HG03135 (cell line): ENCODE measurements around the gene CLDN5.

Experiments
- ATAC-seq: cut with Tn5 transposase; IDR thresholded peaks from one replicate; pipeline ENCODE4 v1.9.1; 2021; ENCODE audit warnings: mild to moderate bottlenecking, moderate library complexity; ENCODE audit not compliant: unreplicated experiment

Gene CLDN5

DNA sequence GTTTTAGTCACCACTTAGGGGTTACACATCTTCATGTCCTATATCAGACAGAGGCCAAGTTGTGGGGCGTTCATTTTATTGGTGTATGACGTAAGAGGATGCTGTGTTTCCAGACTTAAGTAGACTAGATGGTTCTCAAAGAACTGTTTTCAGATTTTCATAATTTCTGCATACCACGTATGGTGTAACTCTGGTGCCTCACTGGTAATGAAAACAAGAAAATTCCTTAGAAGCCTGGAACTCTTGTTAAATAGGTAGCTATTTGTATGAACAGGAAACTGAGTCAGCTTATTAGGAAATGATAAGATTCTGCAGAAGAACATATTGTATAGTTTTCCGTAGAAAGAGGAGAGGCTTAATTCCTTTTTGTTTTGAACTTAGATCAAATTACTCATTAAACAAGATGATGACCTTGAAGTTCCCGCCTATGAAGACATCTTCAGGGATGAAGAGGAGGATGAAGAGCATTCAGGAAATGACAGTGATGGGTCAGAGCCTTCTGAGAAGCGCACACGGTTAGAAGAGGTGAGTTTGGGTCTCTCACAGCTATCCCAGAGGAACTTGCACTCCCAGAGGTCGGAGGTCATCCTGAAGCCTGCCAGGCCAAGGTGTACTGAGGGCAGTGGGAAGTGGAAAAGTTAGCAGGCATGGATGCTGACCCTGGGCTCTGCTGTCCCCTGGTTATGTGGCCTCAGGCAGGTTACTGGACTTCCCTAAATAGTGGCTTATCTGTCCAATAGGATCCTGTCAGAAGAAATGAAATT, 40.5 kb downstream of the CLDN5 start:
- ATAC-seq: no peak

GRCh38 chr22:19482297-19482696, 41.9 kb downstream of the CLDN5 start:
- ATAC-seq: no peak

DNA sequence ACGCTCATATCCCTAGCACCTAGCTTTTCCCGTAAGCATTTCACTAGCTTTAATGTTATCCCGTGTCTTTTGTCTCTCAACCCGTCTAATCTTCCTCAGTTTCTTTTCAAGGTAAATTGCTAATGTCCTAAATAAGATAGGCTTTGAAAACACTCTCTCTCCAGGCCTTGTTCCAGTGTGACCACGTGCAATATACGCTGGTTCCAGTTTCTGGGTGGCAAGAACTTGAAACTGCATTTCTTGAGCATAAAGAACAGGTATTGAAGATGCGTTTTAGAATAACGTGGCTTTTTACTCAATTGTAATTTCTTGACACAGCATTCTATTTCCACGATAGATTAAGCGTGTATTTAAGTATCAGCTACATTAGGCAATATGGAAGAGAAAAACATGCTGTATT, 43.4 kb downstream of the CLDN5 start:
- ATAC-seq: no peak

- peak; percentile 3 for ATAC-seq
Measured at GRCh38 chr22:19480173-19480568, 44.0 kb downstream of the CLDN5 start.

DNA sequence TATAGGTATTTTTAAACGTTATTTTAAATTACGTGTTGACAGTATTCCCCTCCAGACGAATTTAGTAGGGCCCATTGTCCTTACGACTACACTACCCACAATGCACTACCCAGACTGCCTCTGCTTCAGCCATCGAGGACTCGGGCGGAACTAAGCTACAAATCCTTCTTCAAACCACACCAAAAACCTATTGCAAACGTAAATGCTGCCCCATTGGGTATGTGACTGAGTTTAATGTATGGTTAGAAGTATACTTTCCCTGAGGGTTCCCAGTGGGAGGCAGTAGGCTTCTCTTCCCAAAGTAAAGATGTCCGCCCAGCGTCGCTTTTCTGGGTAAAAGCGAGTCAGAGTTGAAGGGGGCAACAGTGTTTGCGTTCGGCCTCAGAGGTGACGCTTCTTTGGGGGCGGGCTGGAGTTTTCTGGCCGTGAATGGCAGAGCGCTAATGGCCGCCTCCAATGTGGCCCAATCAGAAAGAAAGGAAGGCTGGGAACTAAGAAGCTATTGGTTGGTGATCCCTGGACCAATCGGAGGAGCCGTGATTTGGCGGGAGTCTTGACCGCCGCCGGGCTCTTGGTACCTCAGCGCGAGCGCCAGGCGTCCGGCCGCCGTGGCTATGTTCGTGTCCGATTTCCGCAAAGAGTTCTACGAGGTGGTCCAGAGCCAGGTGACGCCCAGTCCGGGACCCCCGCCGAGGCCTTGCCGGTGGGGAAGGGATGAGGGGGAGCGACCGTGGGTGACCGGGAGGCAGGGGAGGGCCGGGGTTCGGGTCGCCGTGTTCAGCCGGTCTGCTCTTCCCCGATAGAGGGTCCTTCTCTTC, 44.6 kb downstream of the CLDN5 start, which contains the start of gene CDC45:
Gene CDC45 (plus strand): TSS at position 566 of the 818 bp plus-strand sequence. CDS start 49 bp downstream, at position 615.
- peak; percentile 84 for ATAC-seq

DNA sequence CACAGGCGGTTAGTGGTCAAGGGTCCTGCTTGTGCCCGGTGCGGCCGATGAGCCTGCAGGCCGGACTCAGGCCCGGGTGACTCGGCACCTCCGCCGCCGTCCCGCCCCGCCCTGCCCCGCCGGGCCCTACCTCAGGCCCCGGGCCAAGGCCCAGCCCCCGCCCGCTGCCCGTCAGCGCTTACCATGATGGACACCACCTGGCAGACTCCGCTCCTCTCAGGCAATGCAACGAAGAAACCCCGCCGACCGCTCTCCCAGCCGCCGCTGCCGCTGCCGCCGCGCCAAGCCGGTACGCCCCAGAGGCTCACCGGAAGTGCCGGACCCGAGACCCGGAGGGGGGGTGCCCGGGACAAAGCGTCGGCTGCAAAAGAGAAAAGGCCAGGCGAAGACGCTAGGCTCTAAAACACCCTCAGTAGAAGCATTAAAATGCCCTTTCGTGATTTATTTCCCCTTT, 45.3 kb downstream of the CLDN5 start, which contains the start of gene UFD1:
Gene UFD1 (minus strand): TSS at position 293 of the 454 bp plus-strand sequence. CDS start 108 bp downstream, at position 185.
- peak; percentile 46 for ATAC-seq

DNA sequence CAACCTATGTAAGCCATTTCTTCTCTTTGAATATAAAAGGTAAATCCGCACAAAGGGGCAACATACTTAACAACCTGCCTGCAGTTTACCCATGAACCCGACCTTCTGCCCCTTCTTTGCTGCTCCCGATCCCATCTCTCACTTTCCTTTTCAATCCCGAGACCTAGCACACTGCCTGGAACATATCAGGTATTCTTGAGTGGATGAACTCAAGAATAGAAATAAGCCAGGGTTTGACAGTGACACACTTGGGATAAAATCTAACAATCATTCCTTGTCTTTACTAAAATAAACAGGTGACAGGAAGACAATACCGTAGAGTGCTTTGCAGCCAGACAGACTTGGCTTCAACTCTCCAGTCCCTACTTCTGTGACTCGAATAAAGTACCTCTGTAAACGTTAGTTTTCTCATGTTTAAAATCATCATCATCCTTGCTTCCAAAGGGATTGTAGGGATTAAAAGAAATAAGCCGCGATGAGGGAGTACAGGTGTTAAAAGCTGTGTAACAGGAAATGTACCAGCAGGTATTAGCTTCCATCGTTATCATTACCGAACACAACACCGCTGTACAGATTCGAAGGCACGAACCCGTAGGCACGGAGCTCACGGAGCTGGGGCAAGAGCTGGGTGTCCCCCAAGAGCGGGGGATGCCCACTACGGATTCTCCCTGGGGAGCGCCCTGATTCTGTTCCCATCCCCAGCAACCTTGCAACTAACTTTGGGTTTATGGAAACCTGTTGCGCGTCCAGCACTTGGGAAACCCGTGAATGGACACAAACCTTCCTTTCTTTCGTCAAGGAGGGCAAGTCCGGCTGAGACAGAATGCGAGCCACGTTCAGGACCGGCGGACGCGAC, 45.9 kb downstream of the CLDN5 start:
- no peak for ATAC-seq

GRCh38 chr22:19477321-19478044, 46.7 kb downstream of the CLDN5 start:
- no peak for ATAC-seq

DNA sequence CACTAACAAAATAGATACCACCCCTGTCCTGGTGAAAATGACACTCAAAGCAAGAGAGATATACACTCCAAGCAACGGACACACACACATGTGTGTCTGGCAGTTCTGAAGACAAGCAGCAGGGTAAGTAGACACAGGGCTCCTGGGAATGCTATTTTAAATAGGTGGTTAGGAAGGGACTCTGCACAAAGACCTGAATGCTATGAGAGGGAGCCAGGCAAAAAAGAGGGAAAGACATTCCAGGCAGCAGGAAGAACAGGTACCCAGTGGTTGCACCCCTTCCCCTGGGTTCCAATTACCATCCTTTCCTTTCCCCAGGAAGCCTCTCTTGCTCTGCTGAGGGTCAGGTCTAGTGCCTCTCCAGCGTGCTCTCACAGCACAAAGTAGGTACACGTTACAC, 48.2 kb downstream of the CLDN5 start:
- no peak for ATAC-seq

DNA sequence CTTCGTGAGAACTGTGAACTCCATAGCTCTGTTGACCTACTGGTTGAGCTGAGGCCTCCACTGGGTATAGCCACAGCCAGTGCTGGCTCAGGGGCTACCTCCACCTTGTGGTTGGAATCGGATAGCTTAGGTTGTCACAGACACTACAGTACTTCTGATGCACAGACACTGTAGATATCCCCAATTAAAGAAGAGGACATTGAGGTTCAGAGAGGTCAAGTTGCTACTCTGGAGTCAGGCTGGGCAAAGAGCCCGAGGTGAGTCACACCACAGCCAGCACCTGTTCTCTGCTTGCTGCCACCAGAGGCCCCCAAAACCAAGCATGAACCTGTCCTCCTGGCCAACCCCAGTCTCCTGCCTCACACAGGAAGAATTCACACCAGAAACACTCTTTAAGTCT, 50.6 kb downstream of the CLDN5 start:
- ATAC-seq: no peak
